NCI-H1048 (cell line): Measurements from ENCODE around the gene CEMIP2.

ENCODE experiments used
- DNase-seq: peaks from one replicate; lab custom pipeline; 2025; lab: John Stamatoyannopoulos, UW

The CEMIP2 gene

GRCh38 chr9:71746023-71746757, 22.1 kb downstream of the CEMIP2 start:
- no peak for DNase-seq

GRCh38 chr9:71744754-71745521, 23.4 kb downstream of the CEMIP2 start:
- no peak for DNase-seq

GRCh38 chr9:71743882-71744281, 24.4 kb downstream of the CEMIP2 start:
- no peak for DNase-seq

GRCh38 chr9:71743217-71743705, 25.1 kb downstream of the CEMIP2 start:
- no peak for DNase-seq

GRCh38 chr9:71742703-71743102, 25.6 kb downstream of the CEMIP2 start:
- DNase-seq = no peak

GRCh38 chr9:71741926-71742648, 26.2 kb downstream of the CEMIP2 start:
- DNase-seq = no peak

GRCh38 chr9:71740199-71740598, 28.1 kb downstream of the CEMIP2 start:
- DNase-seq = no peak

- no peak for DNase-seq
Observed at GRCh38 chr9:71737455-71737854, 30.9 kb downstream of the CEMIP2 start.

GRCh38 chr9:71736236-71736635, 32.1 kb downstream of the CEMIP2 start:
- no peak for DNase-seq

GRCh38 chr9:71734950-71735349, 33.4 kb downstream of the CEMIP2 start:
- DNase-seq = no peak

GRCh38 chr9:71733176-71733575, 35.1 kb downstream of the CEMIP2 start:
- no peak for DNase-seq

GRCh38 chr9:71729816-71730526, 38.3 kb downstream of the CEMIP2 start:
- DNase-seq = no peak

- no peak for DNase-seq
Observed at GRCh38 chr9:71726723-71727122, 41.6 kb downstream of the CEMIP2 start.

- DNase-seq = no peak
Observed at GRCh38 chr9:71725590-71726338, 42.5 kb downstream of the CEMIP2 start.

GRCh38 chr9:71721855-71722254, 46.5 kb downstream of the CEMIP2 start:
- DNase-seq = no peak

GRCh38 chr9:71719562-71719961, 48.8 kb downstream of the CEMIP2 start:
- DNase-seq = no peak

GRCh38 chr9:71719088-71719487, 49.2 kb downstream of the CEMIP2 start:
- no peak for DNase-seq

- no peak for DNase-seq
Observed at GRCh38 chr9:71716138-71716909, 52.0 kb downstream of the CEMIP2 start.

GRCh38 chr9:71710856-71711255, 57.5 kb downstream of the CEMIP2 start:
- no peak for DNase-seq

- no peak for DNase-seq
Observed at GRCh38 chr9:71710201-71710600, 58.1 kb downstream of the CEMIP2 start.
